ENCODE data around the gene ZEB2. TPM values are rescaled to one million over a fixed set of nuclear protein-coding genes. Genes with fewer than 3 reads are reported as not detected.

ZEB2 gene
- total and polyA plus RNA-seq, 12 donors: 17.2 to 99.5 (median 83.0) TPM

- Histone ChIP-seq H3K4me3 (no peak overlapping the region), H3K36me3 (peaks cover 0 to 72% (median 3%) of the 10 kb centered on the region in 9 donors), H3K27me3 (no peaks in the 10 kb centered on the region), H3K4me1 (peaks cover 13 to 86% (median 46%) of the 10 kb centered on the region in 9 donors), H3K9me3 (no peaks in the 10 kb centered on the region), H3K27ac (peak overlapping the region in 2 of 10 donors; percentile 17 to 51)
- DNase-seq (no peak), ATAC-seq (no peak)
- WGBS, 2 donors: 67 to 72% methylated on average over 8 of the region's 8 CpGs
- TF ChIP-seq, protein P1, sequence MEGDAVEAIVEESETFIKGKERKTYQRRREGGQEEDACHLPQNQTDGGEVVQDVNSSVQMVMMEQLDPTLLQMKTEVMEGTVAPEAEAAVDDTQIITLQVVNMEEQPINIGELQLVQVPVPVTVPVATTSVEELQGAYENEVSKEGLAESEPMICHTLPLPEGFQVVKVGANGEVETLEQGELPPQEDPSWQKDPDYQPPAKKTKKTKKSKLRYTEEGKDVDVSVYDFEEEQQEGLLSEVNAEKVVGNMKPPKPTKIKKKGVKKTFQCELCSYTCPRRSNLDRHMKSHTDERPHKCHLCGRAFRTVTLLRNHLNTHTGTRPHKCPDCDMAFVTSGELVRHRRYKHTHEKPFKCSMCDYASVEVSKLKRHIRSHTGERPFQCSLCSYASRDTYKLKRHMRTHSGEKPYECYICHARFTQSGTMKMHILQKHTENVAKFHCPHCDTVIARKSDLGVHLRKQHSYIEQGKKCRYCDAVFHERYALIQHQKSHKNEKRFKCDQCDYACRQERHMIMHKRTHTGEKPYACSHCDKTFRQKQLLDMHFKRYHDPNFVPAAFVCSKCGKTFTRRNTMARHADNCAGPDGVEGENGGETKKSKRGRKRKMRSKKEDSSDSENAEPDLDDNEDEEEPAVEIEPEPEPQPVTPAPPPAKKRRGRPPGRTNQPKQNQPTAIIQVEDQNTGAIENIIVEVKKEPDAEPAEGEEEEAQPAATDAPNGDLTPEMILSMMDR (IDR thresholded peaks at IDR 0.05): no peak
- intact Hi-C loops (cut with DNase I): no loop called here
Measured at GRCh38 chr2:144493027-144493809, 26.7 kb downstream of the ZEB2 start.

DNA sequence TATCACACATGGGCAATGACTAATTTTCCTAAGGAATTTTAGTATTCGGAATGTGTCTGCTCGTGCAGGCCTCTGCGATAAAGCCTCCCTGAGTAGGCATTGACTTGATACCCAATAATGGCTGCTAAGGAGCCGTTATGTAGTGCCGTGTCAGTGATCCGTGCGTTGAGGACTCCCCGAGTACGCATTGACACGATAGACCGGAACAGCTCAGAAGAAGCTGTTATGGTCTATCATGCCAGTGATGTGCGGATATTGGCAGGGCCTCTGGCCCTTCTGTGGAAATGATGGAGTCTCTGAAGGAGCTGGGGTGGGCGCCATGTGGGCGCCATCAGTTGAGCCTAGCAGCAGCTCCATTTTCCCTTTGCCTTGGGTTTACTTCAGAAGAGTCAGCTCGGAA is 29.1 kb downstream of the ZEB2 start:
- 95 to 97% methylated on average over 15 of the region's 15 CpGs for WGBS, 2 donors
- ATAC-seq: no peak
- peaks cover 0 to 66% (median 3%) of the 10 kb centered on the region in 9 donors for H3K36me3 ChIP-seq

GRCh38 chr2:144490017-144490416 is 29.9 kb downstream of the ZEB2 start:
- H3K4me3 ChIP-seq: no peak overlapping the region
- no peaks in the 10 kb centered on the region for H3K9me3 ChIP-seq
- intact Hi-C loops (cut with DNase I): no loop called here
- peaks cover 4 to 87% (median 54%) of the 10 kb centered on the region in 9 donors for H3K4me1 ChIP-seq
- ATAC-seq (no peak), DNase-seq (no peak)
- no peak overlapping the region for H3K27ac ChIP-seq
- TF ChIP-seq, protein P1 (IDR thresholded peaks at IDR 0.05): no peak
- H3K27me3 ChIP-seq: no peaks in the 10 kb centered on the region
- peaks cover 0 to 66% (median 3%) of the 10 kb centered on the region in 9 donors for H3K36me3 ChIP-seq

More for the DNA sequence above, 29.1 kb downstream of the ZEB2 start:
- no peak for DNase-seq
- peaks cover 12 to 87% (median 54%) of the 10 kb centered on the region in 9 donors for H3K4me1 ChIP-seq
- intact Hi-C loops (cut with DNase I): no loop called here
- TF ChIP-seq, protein P1 (IDR thresholded peaks at IDR 0.05): no peak
- H3K9me3 ChIP-seq: no peaks in the 10 kb centered on the region
- no peak overlapping the region for H3K4me3 ChIP-seq
- no peak overlapping the region for H3K27ac ChIP-seq
- H3K27me3 ChIP-seq: no peaks in the 10 kb centered on the region

- intact Hi-C loops (cut with DNase I): no loop called here
- Histone ChIP-seq H3K4me3 (no peak overlapping the region), H3K9me3 (no peaks in the 10 kb centered on the region), H3K27ac (no peak overlapping the region), H3K36me3 (peaks cover 0 to 63% (median 3%) of the 10 kb centered on the region in 9 donors), H3K27me3 (no peaks in the 10 kb centered on the region), H3K4me1 (peaks cover 3 to 87% (median 54%) of the 10 kb centered on the region in 9 donors)
- no peak for ATAC-seq
- 75 to 78% methylated on average over 10 of the region's 10 CpGs for WGBS, 2 donors
- DNase-seq: no peak
- TF ChIP-seq, protein P1 (IDR thresholded peaks at IDR 0.05): no peak
Measured at GRCh38 chr2:144489315-144489916, 30.5 kb downstream of the ZEB2 start.
